ENCODE results near the gene PLPPR5.
"Not testable (repeated sequence)": the region's sequence is repeated elsewhere in the genome, so short reads cannot be mapped to it uniquely, and the experiment has no call there.

The PLPPR5 gene

DNA sequence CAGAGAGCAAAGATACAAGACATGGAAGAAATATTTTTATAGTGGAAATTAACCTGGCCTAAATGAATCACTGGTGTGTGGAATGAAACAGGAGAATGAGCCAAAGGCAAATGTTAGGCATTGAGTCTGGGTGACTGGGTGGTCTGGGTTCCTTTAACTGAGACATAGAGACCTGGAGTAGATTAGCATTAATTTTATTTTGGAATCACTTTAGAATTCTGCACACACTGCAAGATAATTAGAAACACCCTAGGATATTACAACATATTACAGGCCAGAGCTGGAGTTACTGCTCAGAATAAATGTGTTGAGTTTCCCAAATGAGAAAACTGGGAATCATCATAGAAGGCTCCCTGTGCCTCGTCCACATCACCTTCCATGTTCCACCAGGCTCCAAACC is 85.5 kb downstream of the PLPPR5 start:
- DNase-seq (ENCODE audit: low read depth in 3 of 3), result no peak

DNA sequence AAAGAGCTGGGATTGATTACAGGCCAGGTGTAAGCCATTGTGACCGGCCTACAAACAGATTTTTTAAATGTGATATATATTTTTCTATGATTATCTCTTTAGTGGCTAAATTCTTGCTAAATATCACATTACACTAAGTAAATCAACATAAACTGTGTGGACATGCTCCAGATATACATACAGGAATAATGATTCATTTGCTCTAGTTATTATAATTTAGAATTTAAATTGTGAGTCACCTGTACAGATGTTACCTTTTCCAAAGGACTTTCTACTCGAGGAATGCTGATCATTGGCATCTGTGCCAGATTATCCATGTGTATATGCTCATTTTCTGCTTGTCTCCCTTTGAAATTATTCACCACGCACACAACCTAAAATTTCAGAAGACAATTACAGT is 90.1 kb downstream of the PLPPR5 start:
- no peak for DNase-seq (ENCODE audit: low read depth in 3 of 3)

DNA sequence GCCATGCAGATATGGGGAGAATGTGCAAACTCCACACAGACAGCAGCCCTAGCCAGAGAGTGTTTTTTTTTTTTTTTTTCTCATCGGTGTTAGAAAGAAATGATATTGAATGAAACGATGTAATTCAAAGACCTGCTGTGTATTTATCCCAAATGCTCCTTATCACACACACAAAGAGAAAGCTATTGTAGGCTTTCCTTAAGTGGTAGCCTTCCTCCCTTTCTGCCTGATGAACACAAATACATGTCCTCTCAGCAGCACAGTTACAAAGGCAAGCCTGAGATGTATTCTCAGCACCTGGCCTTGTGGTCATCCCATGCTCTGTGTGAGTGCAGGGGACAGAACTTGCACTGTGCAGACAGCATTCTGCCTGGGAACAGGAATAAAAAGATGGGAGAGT is 93.8 kb downstream of the PLPPR5 start:
- no peak for DNase-seq (ENCODE audit: low read depth in 3 of 3)

DNA sequence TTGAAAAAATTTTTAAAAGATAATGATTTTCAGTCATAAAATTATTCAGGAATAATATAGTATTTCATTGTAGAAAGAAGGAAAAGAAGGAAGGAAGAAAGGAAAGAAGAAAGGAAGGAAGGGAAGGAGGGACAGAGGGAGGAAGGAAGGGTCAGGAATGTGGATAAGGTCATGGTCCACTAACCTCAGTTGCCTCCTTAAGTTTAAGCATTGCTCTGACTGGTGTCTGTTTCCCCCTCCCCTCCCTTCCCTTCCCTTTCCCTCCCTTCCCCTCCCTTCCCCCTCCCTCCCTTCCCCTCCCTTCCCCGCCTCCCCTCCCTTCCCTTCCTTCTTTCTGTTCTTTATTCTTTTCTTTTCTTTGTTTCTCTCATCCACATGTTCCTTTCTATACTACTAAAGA is 95.7 kb downstream of the PLPPR5 start:
- DNase-seq (ENCODE audit: low read depth in 3 of 3), result no peak

DNA sequence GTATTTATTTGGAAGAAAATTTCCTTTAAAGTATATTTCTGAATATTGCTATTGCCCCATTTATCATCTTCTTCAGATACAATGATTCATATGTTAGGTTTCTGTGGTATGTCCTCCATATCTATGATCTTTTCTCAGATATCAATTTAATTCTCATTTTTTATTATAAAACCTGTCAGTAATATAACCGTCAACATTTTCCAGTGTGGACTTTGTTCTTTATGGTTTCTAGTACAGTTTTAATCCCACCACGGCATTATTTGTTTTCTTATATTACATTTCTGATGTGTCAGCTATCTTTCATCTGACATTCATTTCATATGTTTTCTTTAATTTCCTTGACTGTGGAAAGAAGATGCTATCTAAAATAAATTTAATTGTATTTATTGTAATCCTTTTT is 97.9 kb downstream of the PLPPR5 start:
- DNase-seq (ENCODE audit: low read depth in 3 of 3), result no peak

DNA sequence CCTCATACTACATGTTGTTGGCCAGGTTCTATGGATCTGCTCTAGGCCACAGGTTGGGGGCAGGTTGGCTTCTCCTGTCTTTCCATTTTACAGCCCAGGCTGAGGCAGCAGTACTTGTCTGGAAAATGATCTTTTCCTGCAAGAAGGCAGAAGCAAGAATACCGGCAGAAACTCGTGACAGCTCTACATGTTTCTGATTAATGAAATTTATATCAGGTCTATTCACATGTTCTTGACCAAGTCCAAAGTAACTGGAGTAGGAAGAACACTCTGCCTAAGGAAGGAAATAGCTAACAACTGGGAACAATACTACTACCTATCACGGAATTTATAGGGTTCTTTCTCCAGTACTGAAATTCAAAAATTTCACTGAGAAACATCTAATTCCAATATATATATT is 98.3 kb downstream of the PLPPR5 start:
- no peak for DNase-seq (ENCODE audit: low read depth in 3 of 3)

DNA sequence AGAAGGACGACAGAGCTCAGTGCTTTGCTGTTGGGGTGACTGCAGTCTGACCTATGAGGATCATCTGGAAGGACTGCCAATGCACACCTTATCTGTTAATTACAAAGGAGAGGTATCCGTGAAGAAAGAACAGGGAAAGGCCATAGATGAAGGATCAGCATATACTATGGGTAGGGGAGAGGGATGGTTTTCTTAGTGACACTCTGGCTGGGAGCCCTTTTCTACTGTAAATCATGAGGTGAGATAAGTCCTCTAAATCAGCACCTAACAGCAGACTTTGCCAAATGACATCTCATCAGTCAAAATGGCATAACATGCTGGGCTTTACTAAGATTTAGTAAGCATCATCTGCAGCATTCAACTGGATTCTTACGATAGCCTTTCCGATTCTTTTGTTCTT is 100.0 kb downstream of the PLPPR5 start:
- no peak for DNase-seq (ENCODE audit: low read depth in 3 of 3)

DNA sequence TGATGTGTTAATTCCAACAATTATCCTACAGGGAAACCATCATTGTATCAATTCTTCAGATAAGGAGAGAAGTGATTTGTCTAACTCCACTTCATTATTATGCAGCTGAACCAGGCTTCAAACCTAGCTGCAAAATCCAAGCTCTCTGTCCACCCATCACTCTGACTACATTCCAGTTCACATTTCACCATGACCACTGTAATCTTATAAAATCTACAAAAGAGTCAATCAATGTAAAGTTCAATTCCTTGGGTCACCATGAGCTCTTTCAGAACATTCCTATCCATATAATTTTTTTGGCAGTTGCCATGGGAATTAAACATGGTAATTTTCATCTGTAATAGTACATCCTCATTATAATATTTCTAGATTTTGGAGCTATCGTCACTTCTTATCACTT is 100.9 kb downstream of the PLPPR5 start:
- DNase-seq (ENCODE audit: low read depth in 3 of 3), result no peak

DNA sequence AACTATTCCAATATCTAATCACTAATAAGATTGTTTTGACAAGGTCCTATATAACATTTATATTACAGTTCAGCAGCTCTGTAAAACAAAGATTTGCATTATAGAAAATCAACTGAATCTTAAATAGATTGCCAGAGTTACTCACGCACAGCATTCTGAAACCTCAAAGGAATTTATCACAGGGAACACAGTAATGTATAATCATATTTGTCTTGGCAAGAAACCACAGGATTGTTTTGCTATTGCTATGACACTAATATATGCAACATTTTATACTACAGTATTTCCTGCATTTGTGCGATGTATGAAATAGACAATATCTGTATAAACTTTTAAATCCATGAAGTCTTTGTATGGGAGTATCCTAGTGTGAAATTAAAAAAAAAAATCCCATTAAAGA is 101.4 kb downstream of the PLPPR5 start:
- no peak for DNase-seq (ENCODE audit: low read depth in 3 of 3)

DNA sequence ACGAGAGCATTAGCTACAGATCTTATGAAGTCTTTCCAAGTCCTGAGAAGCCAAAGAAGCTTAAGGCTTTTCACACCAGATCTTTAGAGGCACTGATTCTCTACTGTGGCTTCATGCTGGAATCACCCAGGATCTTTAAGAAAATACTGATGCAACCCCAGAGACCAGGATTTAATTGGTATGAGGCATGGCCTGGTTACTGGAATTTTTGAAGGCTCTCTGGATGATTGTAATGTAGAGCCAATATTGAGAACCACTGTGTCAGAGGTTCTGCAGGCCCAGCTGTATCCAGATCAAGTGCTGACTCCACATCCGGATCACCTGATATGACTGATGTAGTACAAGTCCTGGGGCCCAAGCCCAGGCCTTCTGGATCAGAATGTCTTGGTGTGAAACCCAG is 105.7 kb downstream of the PLPPR5 start:
- no peak for DNase-seq (ENCODE audit: low read depth in 3 of 3)

DNA sequence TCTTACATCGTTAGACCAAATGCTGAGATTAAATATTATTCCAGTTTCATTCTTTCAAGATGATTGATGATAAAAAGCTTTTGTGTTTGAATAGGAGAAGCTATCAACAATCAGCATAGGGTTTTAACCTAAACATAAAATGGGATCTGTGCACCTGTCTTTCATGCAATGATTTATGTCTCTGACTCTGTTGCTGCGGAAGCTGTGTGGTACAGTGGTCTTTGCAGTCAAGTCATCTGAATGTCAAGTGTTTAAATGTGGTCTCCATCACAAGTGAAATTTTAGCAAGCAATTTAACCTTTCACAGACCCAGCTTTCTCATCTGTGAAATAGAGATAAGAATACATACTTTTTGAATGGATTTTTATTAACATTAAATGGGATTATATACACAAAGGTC is 107.2 kb downstream of the PLPPR5 start:
- no peak for DNase-seq (ENCODE audit: low read depth in 3 of 3)

DNA sequence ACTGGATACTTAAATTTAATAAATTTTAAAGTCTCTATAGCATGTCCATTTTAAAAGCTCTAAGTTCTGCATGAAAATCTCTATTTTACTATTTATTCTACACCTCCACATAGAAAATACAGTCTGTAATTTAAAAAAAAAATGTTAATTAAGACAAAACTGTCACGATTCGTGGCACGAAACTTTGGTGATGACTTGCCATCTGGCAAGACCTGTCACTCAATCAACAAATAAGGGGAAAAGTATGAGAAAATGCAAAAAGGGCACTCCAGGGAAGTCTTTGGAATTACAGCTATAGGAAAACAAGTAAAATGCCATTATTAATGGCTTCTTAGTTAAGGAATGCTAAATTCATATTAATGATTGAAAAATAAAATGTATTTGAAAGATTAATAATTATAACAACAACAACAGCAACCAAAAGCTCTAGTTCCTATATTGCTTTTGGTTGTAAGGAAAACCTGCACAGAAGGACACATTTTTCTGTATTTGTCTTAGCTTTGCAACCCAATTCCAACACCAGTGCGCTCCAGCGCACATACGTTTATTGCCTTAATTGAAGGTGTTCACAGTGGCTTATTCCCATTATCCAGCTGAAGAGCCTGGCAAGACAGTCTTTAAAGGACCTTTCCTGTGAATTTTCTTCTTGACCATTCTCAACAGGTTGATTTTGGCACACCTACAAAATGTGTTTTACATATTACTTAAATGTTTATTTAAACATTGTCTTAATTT is 107.8 kb downstream of the PLPPR5 start:
- DNase-seq (ENCODE audit: low read depth in 3 of 3), result no peak

DNA sequence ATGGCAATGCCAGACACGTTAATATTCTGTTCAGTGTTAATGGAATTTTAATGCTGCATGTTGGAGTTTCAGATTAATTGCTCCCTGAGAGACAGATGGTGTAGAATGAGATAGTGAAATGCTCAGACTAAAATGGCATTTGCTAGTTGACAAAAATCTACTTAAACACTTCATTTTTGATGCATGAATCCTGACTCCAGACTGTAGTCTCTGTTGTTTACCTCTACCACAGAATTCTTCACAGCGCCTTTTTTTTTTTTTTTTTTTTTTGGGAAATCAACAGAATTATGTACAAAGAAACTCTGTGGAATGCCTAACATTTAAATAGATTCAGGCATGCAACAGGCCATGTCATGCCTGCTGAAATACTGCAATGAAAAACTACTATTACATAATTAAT is 111.3 kb downstream of the PLPPR5 start:
- DNase-seq (ENCODE audit: low read depth in 3 of 3), result no peak

DNA sequence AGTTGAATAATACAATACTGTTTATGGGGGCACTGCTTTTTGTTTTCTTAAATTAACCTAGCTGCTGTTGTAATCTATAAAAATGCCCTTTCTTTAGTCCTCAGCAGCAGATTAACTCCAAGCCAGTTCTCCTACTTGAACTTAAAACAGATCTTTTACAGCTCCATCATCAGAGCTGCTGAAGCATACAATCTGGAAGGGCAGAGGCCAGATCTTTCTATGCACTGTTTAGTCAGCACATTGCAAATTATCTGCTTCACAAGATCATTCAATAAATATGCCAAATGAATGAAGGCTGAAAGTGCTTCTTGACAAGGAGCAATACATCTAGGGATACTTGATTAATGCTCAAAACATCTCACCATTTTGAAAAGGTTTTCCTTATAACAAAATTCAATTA is 115.8 kb downstream of the PLPPR5 start:
- no peak for DNase-seq (ENCODE audit: low read depth in 3 of 3)

DNA sequence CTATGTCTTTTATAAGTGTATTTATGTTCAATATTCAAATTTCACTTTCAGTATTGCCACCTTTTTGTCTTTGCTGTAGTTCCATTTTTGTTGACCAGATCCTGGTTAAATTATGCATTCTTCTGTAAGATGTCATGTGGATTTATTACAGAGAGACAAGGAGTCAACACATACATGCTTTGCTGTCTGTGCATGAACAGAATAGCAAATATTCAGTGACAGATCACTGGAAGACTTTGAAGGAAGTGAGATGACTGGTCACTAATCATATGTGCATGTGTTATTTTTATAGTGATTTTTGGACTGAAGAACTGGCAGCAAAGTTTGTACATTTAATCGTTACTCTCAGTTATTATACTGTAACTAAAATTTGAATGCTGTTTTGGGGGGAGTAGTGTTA is 117.2 kb downstream of the PLPPR5 start:
- no peak for DNase-seq (ENCODE audit: low read depth in 3 of 3)

DNA sequence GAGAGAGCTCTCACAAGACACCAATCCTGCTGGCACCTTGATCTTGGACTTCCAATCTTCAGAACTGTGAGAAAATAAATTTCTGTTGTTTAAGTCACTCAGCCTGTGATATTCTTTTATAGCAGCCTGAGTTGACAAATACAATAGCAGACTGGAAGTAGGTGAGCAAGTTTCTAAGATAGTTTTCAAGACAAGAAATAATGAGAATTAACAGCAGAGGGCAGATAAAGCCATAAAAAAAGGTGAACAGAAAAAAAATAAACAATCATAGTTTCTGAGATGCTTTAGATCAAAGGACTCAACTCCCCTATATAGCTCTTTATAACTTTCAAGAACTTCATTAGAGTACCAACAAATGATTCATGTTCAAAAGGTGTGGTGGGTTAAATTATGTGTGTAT is 119.8 kb downstream of the PLPPR5 start:
- no peak for DNase-seq (ENCODE audit: low read depth in 3 of 3)

DNA sequence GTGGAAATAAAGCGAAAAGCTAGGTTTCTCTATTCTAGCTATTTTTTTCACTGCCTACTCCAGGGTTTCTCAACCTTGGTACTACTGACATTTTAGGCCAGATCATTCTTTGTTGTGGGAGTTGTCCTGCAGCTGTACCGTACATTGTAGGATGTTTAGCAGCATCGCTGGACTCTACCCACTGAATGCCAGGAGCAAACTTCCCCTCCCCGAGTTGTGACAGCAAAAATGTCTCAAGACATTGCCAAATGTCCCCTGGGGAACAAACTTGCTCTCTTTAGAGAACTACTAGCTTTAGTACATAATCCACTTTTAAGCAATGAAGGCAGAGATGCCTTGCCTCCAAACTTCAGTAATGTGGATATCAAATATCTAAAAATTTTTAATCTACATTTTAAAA is 122.8 kb downstream of the PLPPR5 start:
- DNase-seq (ENCODE audit: low read depth in 3 of 3), result no peak

DNA sequence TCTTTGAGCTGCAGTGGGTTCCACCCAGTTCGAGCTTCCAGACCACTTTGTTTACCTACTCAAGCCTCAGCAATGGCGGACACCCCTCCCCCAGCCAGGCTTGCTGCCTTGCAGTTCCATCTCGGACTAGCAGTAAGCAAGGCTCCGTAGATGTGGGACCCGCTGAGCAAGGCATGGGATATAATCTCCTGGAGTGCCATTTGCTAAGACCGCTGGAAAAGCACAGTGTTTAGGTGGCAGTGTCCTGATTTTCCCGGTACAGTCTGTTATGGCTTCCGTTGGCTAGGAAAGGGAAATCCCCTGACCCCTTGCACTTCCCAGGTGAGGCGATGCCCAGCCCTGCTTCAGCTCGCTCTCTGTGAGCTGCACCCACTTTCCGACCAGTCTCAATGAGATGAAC is 123.4 kb downstream of the PLPPR5 start:
- not testable (repeated sequence) for DNase-seq (ENCODE audit: low read depth in 3 of 3)

DNA sequence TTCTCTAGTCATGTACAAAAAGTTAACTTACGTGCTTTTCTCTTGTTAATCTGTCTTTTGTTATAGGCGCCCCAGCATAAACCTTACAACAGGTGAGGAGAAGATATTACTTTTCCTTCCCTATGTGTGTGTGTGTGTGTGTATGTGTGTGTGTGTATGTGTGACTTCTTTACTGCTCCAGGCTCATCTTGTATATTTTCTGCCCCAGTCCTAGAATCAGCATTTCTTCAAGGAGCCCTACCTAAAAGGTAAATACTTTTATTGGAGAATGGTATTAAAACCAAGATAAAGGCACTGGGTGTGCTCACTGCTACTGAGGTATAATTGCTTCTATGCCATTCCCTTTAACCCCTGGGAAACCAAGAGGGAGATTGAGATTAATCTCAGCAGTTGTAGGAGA is 129.8 kb downstream of the PLPPR5 start:
- no peak for DNase-seq (ENCODE audit: low read depth in 3 of 3)

DNA sequence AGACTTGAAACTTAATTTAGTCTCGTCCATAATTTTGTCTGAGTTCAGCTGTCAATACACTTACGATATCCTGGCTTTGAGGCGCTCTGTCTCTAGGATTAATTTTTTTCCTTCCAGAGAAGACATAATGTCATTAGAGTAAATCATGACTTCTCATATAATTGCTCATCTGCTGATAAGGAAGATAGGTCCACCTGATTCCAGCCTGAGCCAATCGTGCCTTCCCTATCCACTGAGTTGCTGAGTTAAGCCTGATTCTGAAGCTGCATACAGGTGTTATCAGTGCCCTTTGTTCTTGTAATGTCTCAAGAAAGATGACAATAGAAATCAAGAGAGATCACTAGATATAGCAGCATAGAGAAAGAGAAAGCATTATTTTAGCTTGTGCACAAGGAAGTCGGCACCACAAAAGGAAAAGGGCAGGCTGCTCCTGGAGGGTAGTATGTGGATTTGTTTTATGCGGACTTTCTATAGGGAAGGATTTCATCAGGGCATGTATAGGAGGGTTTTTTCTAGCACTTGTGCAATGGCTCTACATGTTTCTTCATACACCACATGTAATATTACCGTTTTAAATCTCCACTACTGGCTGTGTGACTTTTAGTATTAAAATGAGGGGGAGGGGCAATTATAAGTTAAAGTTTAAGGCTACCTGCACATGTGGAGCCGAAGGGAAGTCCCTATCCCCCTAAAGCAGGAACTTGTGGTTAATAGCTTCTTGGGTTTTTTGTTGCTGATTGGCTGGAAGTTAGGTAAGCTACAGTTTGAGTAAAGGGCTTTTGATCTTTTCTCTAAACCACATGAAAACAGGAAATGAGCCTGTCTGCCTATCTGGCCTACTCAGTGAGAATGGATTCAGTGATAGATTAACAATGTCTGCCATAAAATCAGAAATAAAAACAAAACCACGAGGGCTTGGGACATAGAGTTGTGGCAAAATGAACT is 133.4 kb downstream of the PLPPR5 start:
- DNase-seq (ENCODE audit: low read depth in 3 of 3), result peak in 1 of 3 experiments; percentile 22

DNA sequence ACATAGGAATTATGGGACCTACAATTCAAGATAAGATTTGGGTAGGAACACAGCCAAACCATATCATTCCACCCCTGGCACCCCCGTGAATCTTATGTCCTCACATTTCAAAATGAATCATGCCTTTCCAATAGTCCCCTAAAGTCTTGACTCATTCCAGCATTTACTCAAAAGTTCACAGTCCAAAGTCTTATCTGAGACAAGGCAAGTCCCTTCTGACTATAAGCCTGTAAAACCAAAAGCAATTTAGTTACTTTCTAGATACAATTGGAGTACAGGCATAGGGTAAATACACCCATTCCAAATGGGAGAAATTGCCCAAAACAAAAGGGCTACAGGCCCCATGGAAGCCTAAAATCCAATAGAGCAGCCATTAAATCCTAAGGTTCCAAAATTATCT is 138.9 kb downstream of the PLPPR5 start:
- no peak for DNase-seq (ENCODE audit: low read depth in 3 of 3)

DNA sequence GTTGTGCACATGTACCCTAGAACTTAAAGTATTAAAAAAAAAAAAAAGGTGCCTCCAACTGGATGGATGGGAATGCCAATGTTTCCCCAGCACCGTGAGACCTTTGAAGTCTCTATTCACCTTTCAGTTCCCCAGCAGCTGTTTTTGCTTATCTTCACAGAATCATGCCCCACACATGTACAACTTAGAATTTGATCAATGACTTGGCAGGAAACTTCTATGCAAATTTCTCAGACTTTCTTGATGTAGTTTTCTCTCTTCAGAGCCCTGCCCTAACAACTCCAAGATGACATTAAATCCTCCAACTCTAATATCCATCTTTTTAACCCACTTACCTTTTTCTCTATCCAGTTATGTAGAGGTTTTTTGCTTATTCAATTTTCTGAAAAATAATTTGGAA is 144.3 kb downstream of the PLPPR5 start:
- DNase-seq (ENCODE audit: low read depth in 3 of 3), result no peak

DNA sequence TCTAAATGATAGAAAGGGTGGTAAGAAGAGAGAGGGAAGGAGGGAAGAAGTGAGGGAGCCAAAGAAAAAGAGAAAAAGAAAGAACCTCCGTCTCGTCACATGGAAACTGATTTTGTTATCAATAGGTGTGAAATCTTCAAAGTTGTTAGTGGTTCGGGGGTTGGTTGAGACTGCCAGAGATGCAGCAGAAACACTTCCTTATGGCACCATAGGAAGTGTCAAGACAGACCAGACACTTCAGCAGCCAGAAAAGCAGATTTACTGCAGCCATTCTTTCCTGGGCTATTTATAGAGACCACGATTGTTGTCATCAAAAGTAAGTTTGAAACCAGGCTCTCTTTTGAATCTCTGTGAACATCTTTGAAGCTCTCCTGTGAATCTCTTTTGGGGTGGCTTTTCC is 150.5 kb downstream of the PLPPR5 start:
- DNase-seq (ENCODE audit: low read depth in 3 of 3), result no peak

All from stimulated activated CD4-positive, alpha-beta T cell treated with anti-CD3 and anti-CD28 coated beads, TNF-alpha, amount 100 ng/mL, for 24 hours (primary cell).